ENCODE results near the gene ADCY3.

ADCY3 gene
- total RNA-seq: 37.5 to 62.5 (median 50.1) reads per million in 3 donors

DNA sequence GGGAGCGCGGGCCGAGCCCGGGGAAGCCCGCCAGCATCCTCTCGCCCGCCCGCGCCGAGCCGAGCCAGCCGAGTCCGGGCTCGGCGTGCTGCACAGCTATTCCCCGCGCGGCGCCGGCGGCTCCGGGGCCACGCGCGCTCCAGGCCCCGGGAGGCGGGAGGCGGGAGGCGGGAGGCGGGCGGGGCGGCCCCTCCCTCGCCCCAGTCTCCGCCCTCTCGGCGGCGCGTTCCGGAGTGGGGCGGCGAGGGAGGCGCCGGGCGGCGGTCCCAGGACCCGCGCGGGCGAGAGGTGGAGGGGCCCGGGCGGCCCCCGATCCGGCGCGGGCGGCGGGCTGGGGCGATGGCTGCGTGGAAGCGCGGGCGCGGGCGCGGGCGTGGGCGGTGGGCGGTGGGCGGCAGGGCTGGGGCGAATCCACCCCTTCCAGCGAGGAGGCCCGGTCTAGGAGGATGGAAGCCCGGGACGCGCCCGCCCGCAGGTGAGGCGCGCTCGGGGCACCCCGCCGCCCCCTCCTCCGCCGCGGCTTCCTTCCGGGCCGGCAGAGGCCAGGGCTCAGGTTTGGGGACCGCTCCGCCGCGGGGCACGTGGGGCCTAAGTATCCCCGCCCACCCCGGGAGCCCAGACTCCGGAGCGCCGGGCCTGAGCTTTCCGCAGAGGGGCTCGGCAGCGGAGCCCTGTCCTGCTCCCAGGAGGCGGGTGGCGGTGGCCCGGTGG lies at the start of gene ADCY3:
ADCY3 (minus strand) TSS at position 140 of the 711 bp plus-strand sequence. CDS start 1,250 bp downstream, outside the sequence.
- H3K4me3 ChIP-seq (ENCODE audit: insufficient read depth, low read depth, low read length, poor library complexity, severe bottlenecking): peak within 1 kb of the TSS; percentile 53
- no peaks in the 10 kb centered on the region for H3K27me3 ChIP-seq (replicated peaks; ENCODE audit: control insufficient read depth, insufficient read depth, low read length, poor library complexity, severe bottlenecking)
- DNase-seq: peak; percentile 50 to 57 (median 51)
- no peaks in the 10 kb centered on the region for H3K36me3 ChIP-seq (ENCODE audit: control insufficient read depth, insufficient read depth, low read length)
- peaks cover 30% of the 10 kb centered on the region for H3K4me1 ChIP-seq (ENCODE audit: control insufficient read depth, insufficient read depth, low read length, poor library complexity, severe bottlenecking)
- no peaks in the 10 kb centered on the region for H3K9me3 ChIP-seq (ENCODE audit: control insufficient read depth, low read length)
- peak within 1 kb of the TSS; percentile 34 for H3K27ac ChIP-seq (ENCODE audit: insufficient read depth, low read length, poor library complexity, severe bottlenecking)

DNA sequence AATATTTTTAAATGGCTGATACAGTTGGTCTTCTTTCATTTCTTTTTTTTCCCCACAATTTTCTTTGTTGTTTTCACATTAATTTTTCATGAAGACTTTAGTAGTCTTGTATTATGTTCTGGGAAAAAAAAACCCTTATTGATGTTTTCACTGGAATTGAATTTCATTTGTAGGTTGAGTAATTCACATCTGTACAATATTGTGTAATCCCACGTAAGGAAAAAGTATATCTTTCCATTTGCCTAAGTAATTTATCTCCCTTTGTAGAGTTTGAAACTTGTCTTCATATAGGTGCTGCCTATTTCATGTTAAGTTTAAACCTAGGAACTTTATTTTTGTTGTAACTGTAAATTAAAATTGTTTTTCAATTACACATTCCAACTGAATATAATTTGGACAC lies 49.7 kb upstream of the ADCY3 start:
- no peak for DNase-seq
- Histone ChIP-seq H3K27ac (ENCODE audit: insufficient read depth, low read length, poor library complexity, severe bottlenecking) (no peak overlapping the region), H3K9me3 (ENCODE audit: control insufficient read depth, low read length) (no peaks in the 10 kb centered on the region), H3K27me3 (replicated peaks; ENCODE audit: control insufficient read depth, insufficient read depth, low read length, poor library complexity, severe bottlenecking) (no peaks in the 10 kb centered on the region), H3K4me1 (ENCODE audit: control insufficient read depth, insufficient read depth, low read length, poor library complexity, severe bottlenecking) (peaks cover 12% of the 10 kb centered on the region), H3K4me3 (ENCODE audit: insufficient read depth, low read depth, low read length, poor library complexity, severe bottlenecking) (no peak overlapping the region), H3K36me3 (ENCODE audit: control insufficient read depth, insufficient read depth, low read length) (peaks cover 7% of the 10 kb centered on the region)

DNA sequence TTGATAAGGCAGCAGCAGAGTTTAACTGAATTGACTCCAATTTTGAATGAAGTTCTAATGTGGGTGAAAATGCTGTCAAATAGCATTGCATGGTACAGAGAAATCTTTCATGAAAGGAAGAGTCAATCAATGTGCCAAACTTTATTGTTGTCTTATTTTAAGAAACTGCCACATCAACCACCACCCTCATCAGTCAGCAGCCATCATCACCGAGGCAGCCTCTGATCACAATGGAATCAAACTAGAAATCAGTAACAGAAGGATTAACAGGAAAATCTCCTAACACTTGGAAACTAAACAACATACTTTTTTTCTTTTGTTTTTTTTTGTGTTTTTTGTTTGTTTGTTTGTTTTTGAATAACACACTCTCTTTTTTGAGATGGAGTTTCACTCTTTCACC lies 41.9 kb upstream of the ADCY3 start:
- Histone ChIP-seq H3K4me1 (ENCODE audit: control insufficient read depth, insufficient read depth, low read length, poor library complexity, severe bottlenecking) (no peaks in the 10 kb centered on the region), H3K36me3 (ENCODE audit: control insufficient read depth, insufficient read depth, low read length) (peaks cover 37% of the 10 kb centered on the region), H3K4me3 (ENCODE audit: insufficient read depth, low read depth, low read length, poor library complexity, severe bottlenecking) (no peak overlapping the region), H3K9me3 (ENCODE audit: control insufficient read depth, low read length) (no peaks in the 10 kb centered on the region), H3K27me3 (replicated peaks; ENCODE audit: control insufficient read depth, insufficient read depth, low read length, poor library complexity, severe bottlenecking) (no peaks in the 10 kb centered on the region), H3K27ac (ENCODE audit: insufficient read depth, low read length, poor library complexity, severe bottlenecking) (no peak overlapping the region)
- DNase-seq: no peak

DNA sequence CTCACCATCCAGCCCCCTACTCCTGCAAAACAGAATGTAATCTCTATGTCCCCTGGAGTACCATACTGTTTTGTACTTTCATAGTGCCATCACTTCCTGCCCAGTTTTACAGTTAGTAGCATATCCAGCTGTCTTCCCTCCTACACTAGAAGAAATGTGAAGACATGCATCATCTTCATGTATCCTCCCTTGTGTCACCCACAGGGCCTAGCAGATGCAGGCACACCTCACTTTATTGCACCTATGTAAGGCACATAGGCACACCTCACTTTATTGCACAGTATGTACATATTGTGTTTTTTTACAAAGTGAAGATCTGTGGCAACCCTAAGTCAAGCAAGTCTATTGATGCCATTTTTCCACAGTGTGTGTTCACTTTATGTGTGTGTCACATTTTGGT lies 39.7 kb upstream of the ADCY3 start:
- Histone ChIP-seq H3K4me1 (ENCODE audit: control insufficient read depth, insufficient read depth, low read length, poor library complexity, severe bottlenecking) (no peaks in the 10 kb centered on the region), H3K27ac (ENCODE audit: insufficient read depth, low read length, poor library complexity, severe bottlenecking) (no peak overlapping the region), H3K4me3 (ENCODE audit: insufficient read depth, low read depth, low read length, poor library complexity, severe bottlenecking) (no peak overlapping the region), H3K36me3 (ENCODE audit: control insufficient read depth, insufficient read depth, low read length) (peaks cover 49% of the 10 kb centered on the region), H3K9me3 (ENCODE audit: control insufficient read depth, low read length) (no peaks in the 10 kb centered on the region), H3K27me3 (replicated peaks; ENCODE audit: control insufficient read depth, insufficient read depth, low read length, poor library complexity, severe bottlenecking) (no peaks in the 10 kb centered on the region)
- DNase-seq: no peak

DNA sequence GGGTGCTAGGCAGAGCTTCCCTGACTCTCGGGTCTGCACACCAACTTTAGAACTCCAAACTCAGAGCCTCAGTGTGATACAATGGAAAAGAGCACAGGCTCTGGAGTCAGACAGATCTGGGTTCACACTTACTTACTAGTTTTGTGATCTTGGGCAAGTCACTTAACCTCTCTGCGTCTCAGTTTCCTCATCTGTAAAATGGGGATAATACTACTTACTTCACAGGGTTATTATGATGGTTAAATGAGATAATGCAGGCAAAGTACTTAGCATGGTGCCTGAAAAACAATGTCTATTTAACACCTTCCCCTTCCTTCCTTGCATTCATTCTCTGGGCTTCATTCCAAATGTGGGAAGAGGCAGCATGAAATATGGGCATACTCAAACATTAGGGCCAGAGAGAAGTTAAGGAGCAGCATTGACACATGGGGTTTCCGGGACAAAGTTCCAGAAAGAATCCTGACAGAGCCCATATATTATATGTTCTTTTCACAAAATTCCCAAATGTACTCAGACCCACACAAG lies 38.4 kb upstream of the ADCY3 start:
- Histone ChIP-seq H3K4me3 (ENCODE audit: insufficient read depth, low read depth, low read length, poor library complexity, severe bottlenecking) (no peak overlapping the region), H3K27me3 (replicated peaks; ENCODE audit: control insufficient read depth, insufficient read depth, low read length, poor library complexity, severe bottlenecking) (no peaks in the 10 kb centered on the region), H3K36me3 (ENCODE audit: control insufficient read depth, insufficient read depth, low read length) (peaks cover 43% of the 10 kb centered on the region), H3K9me3 (ENCODE audit: control insufficient read depth, low read length) (no peaks in the 10 kb centered on the region), H3K4me1 (ENCODE audit: control insufficient read depth, insufficient read depth, low read length, poor library complexity, severe bottlenecking) (no peaks in the 10 kb centered on the region), H3K27ac (ENCODE audit: insufficient read depth, low read length, poor library complexity, severe bottlenecking) (no peak overlapping the region)
- DNase-seq: no peak

DNA sequence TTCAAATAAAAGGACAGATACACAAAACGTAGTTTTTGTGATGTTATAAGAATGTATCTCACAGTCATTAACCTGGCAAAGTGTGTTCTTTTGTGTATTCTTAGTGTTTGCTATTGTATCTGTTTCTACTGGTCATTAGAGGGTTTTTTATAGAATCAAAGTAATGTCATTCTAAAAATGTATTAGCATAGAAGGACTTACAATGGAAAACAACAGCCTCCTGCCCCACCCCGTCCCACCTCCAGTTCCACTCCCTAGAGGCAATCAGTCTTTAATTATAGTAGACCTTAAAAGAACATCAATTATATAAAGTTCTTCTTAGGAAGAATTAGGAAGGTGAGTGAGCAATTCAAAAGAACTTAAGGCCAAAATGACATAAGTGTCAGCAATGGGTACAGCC lies 37.9 kb upstream of the ADCY3 start:
- Histone ChIP-seq H3K27ac (ENCODE audit: insufficient read depth, low read length, poor library complexity, severe bottlenecking) (no peak overlapping the region), H3K27me3 (replicated peaks; ENCODE audit: control insufficient read depth, insufficient read depth, low read length, poor library complexity, severe bottlenecking) (no peaks in the 10 kb centered on the region), H3K36me3 (ENCODE audit: control insufficient read depth, insufficient read depth, low read length) (peaks cover 40% of the 10 kb centered on the region), H3K4me1 (ENCODE audit: control insufficient read depth, insufficient read depth, low read length, poor library complexity, severe bottlenecking) (no peaks in the 10 kb centered on the region), H3K9me3 (ENCODE audit: control insufficient read depth, low read length) (no peaks in the 10 kb centered on the region), H3K4me3 (ENCODE audit: insufficient read depth, low read depth, low read length, poor library complexity, severe bottlenecking) (no peak overlapping the region)
- no peak for DNase-seq

DNA sequence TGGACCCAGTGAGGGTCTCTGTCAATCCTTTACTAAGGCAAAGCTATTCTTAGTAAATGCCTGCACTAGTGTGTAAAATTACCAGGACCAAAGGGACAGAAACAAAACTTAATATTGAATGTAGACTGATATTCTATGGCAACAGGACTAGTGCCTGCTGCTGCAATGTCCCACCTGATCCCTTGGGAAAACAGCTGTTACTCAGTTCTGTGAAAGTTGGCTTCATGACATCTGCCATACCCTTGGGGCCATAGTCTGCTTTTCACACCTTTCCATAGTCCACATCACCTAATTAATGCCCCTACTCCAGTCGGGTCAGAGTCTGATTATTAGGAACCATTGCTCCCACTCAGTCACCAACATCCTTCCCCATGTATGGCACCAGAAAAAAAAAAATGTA lies 37.2 kb upstream of the ADCY3 start:
- DNase-seq: no peak
- Histone ChIP-seq H3K27ac (ENCODE audit: insufficient read depth, low read length, poor library complexity, severe bottlenecking) (no peak overlapping the region), H3K36me3 (ENCODE audit: control insufficient read depth, insufficient read depth, low read length) (peaks cover 35% of the 10 kb centered on the region), H3K9me3 (ENCODE audit: control insufficient read depth, low read length) (no peaks in the 10 kb centered on the region), H3K27me3 (replicated peaks; ENCODE audit: control insufficient read depth, insufficient read depth, low read length, poor library complexity, severe bottlenecking) (no peaks in the 10 kb centered on the region), H3K4me3 (ENCODE audit: insufficient read depth, low read depth, low read length, poor library complexity, severe bottlenecking) (no peak overlapping the region), H3K4me1 (ENCODE audit: control insufficient read depth, insufficient read depth, low read length, poor library complexity, severe bottlenecking) (no peaks in the 10 kb centered on the region)

DNA sequence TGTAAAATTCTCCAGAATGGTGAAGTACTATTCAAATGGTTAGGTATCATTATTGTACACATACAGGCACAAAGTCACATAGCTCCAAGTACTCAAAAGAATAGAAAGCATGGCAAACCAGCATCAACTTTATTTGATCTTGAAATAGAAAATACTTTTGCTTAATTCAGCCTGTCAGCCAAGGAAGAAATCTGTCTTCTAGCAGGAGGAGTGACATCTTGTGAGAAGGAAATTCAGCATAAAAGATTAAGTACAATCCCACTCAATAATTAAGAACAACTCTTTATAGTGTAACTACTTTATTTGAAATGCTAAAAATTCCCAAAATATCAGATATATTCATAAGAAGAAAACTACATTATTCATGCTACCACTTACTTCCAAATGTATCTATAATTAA lies 35.9 kb upstream of the ADCY3 start:
- H3K4me3 ChIP-seq (ENCODE audit: insufficient read depth, low read depth, low read length, poor library complexity, severe bottlenecking): no peak overlapping the region
- no peaks in the 10 kb centered on the region for H3K9me3 ChIP-seq (ENCODE audit: control insufficient read depth, low read length)
- H3K4me1 ChIP-seq (ENCODE audit: control insufficient read depth, insufficient read depth, low read length, poor library complexity, severe bottlenecking): no peaks in the 10 kb centered on the region
- peaks cover 35% of the 10 kb centered on the region for H3K36me3 ChIP-seq (ENCODE audit: control insufficient read depth, insufficient read depth, low read length)
- no peak overlapping the region for H3K27ac ChIP-seq (ENCODE audit: insufficient read depth, low read length, poor library complexity, severe bottlenecking)
- H3K27me3 ChIP-seq (replicated peaks; ENCODE audit: control insufficient read depth, insufficient read depth, low read length, poor library complexity, severe bottlenecking): no peaks in the 10 kb centered on the region
- no peak for DNase-seq

DNA sequence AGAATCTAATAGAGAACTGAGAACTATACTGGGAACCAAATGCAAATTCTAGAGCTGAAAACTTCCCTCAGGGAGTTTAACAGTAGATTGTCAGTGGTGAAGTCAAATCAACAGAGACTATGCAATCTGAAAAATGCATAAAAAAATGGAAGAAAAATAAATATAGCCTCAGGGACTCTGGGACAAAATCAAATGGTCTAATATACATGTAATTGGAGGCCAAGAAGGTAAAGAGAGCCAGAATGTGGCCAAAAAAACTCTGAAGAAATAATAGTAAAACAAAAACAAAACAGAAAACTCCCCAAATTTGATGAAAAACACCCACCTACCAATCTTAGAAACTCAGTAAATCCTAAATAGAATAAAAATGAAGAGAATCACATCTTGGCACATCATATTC lies 35.2 kb upstream of the ADCY3 start:
- Histone ChIP-seq H3K9me3 (ENCODE audit: control insufficient read depth, low read length) (no peaks in the 10 kb centered on the region), H3K36me3 (ENCODE audit: control insufficient read depth, insufficient read depth, low read length) (peaks cover 35% of the 10 kb centered on the region), H3K4me1 (ENCODE audit: control insufficient read depth, insufficient read depth, low read length, poor library complexity, severe bottlenecking) (no peaks in the 10 kb centered on the region), H3K27ac (ENCODE audit: insufficient read depth, low read length, poor library complexity, severe bottlenecking) (no peak overlapping the region), H3K27me3 (replicated peaks; ENCODE audit: control insufficient read depth, insufficient read depth, low read length, poor library complexity, severe bottlenecking) (no peaks in the 10 kb centered on the region), H3K4me3 (ENCODE audit: insufficient read depth, low read depth, low read length, poor library complexity, severe bottlenecking) (no peak overlapping the region)
- no peak for DNase-seq

DNA sequence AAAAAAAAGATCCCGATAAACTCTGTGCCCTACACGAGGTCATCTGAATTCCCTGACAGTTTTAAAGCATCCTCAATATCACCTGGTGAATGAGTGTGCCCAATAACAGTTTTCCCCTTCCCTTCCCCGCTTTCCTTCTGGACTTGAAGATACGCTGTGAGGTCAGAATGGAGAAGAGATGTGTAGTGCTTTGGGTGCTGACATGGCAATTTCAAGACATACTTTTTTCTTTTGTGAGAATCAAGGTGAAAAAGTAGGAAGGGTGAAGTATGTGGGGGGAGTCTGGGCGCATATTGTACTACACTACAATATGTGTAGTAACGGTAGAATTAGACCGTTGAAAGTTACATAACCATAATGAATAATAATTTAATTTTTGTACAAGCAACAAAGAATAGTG lies 30.1 kb upstream of the ADCY3 start:
- Histone ChIP-seq H3K4me3 (ENCODE audit: insufficient read depth, low read depth, low read length, poor library complexity, severe bottlenecking) (no peak overlapping the region), H3K27ac (ENCODE audit: insufficient read depth, low read length, poor library complexity, severe bottlenecking) (no peak overlapping the region), H3K27me3 (replicated peaks; ENCODE audit: control insufficient read depth, insufficient read depth, low read length, poor library complexity, severe bottlenecking) (no peaks in the 10 kb centered on the region), H3K36me3 (ENCODE audit: control insufficient read depth, insufficient read depth, low read length) (peaks cover 7% of the 10 kb centered on the region), H3K4me1 (ENCODE audit: control insufficient read depth, insufficient read depth, low read length, poor library complexity, severe bottlenecking) (no peaks in the 10 kb centered on the region), H3K9me3 (ENCODE audit: control insufficient read depth, low read length) (no peaks in the 10 kb centered on the region)
- no peak for DNase-seq

Data from effector memory CD4-positive, alpha-beta T cell (primary cell).